ENCODE data around the gene FAM229A. TPM values are rescaled to one million over a fixed set of nuclear protein-coding genes. Genes with fewer than 3 reads are reported as not detected.
A peak's percentile ranks its signal among the peaks of the same experiment; 100 is the strongest.

Gene FAM229A
- total and polyA plus RNA-seq, 9 of the 15 experiments (the other 6 are each of a cell fraction or from before 2014, with no cell fraction given): 0.04 to 21.6 (median 7.4) TPM

GRCh38 chr1:32361308-32361673, 994 bp downstream of the FAM229A start (continued):
- TF ChIP-seq ZNF253 (CRISPR knock-in tag; conservative IDR thresholded peaks at IDR 0.05) (no peak), SIRT6 (IDR thresholded peaks at IDR 0.05; ENCODE audit: low read depth, low read length) (peak; percentile 9), NFATC3 (IDR thresholded peaks at IDR 0.05) (no peak), CEBPG (CRISPR knock-in tag; IDR thresholded peaks at IDR 0.05) (peak; percentile 18; the same call in 1 of the 2 replicates), CEBPG (tag; conservative IDR thresholded peaks at IDR 0.05 in 1 of 2, IDR thresholded peaks at IDR 0.05 in 1 of 2) (no peak), YY1 (IDR thresholded peaks at IDR 0.05; ENCODE audit: borderline replicate concordance in 1 of 3, control insufficient read depth in 1 of 3, extremely low read depth in 1 of 3, insufficient read depth in 3 of 3, insufficient read length in 1 of 3, insufficient replicate concordance in 2 of 3, low read depth in 1 of 3, low read length in 2 of 3) (no peak)
- TF ChIP-seq, protein P1, sequence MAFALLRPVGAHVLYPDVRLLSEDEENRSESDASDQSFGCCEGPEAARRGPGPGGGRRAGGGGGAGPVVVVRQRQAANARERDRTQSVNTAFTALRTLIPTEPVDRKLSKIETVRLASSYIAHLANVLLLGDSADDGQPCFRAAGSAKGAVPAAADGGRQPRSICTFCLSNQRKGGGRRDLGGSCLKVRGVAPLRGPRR (CRISPR knock-in tag; IDR thresholded peaks at IDR 0.05): no peak

- intact Hi-C loops (cut with micrococcal nuclease): no loop called here
- Histone ChIP-seq H3K36me3 (ENCODE audit: control insufficient read depth, insufficient read depth, low read length) (peaks cover 30% of the 10 kb centered on the region; the same call in 2 of the 3 replicates), H3K4me1 (replicated peaks in 1 of 2; ENCODE audit: control insufficient read depth in 2 of 2, insufficient read depth in 2 of 2, low read length in 2 of 2) (peaks cover 8 to 13% of the 10 kb centered on the region in 2 experiments), H3K27ac (ENCODE audit: extremely low read depth, low read depth, low read length) (no peak overlapping the region), H2AFZ (ENCODE audit: low read depth, low read length) (no peak overlapping the region), H3K79me2 (ENCODE audit: control insufficient read depth, insufficient read depth, low read length) (no peaks in the 10 kb centered on the region), H3K4me2 (ENCODE audit: insufficient read depth, low read length) (no peak overlapping the region), H3K4me3 (no peak overlapping the region), H3K27me3 (ENCODE audit: control insufficient read depth in 2 of 2, insufficient read depth in 2 of 2, low read length in 2 of 2) (no peaks in the 10 kb centered on the region), H4K20me1 (replicated peaks; ENCODE audit: control insufficient read depth, insufficient read depth, low read length) (0 out of 2 replicates have a peak, but pooled peaks cover 6% of the 10 kb centered on the region), H3K9me3 (replicated peaks; ENCODE audit: control insufficient read depth, insufficient read depth, low read depth, low read length) (no peaks in the 10 kb centered on the region), H3K9ac (ENCODE audit: insufficient read depth in 1 of 2, low read depth in 2 of 2, low read length in 2 of 2) (no peak overlapping the region), H3K9me1 (ENCODE audit: control insufficient read depth, insufficient read depth, low read length) (no peaks in the 10 kb centered on the region)
- DNase-seq (ENCODE audit: extremely low read depth in 1 of 4, low spot score in 3 of 4): no peak
- WGBS (ENCODE audit: insufficient coverage, low coverage, missing lambda C conversion rate): 72% methylated on average over 3 of the region's 3 CpGs
- BruUV-seq (replicated peaks): no TSS peak
- FAIRE-seq: no peak
- POLR2A ChIA-PET: interaction anchor here (0.6 to 2.8 kb wide), 7 partner anchors 9 to 1639 kb away, joined by 3 to 14 read pairs (median 5); no protein-coding TSS in a partner anchor
- CTCF ChIA-PET (ENCODE audit: low intra/inter-chr PET ratio): no interaction called here
- ATAC-seq: no peak
- peak; percentile 16 for TF ChIP-seq RBM25 (IDR thresholded peaks at IDR 0.05; ENCODE audit: low read depth, low read length, severe bottlenecking)
- TF ChIP-seq, protein P2, sequence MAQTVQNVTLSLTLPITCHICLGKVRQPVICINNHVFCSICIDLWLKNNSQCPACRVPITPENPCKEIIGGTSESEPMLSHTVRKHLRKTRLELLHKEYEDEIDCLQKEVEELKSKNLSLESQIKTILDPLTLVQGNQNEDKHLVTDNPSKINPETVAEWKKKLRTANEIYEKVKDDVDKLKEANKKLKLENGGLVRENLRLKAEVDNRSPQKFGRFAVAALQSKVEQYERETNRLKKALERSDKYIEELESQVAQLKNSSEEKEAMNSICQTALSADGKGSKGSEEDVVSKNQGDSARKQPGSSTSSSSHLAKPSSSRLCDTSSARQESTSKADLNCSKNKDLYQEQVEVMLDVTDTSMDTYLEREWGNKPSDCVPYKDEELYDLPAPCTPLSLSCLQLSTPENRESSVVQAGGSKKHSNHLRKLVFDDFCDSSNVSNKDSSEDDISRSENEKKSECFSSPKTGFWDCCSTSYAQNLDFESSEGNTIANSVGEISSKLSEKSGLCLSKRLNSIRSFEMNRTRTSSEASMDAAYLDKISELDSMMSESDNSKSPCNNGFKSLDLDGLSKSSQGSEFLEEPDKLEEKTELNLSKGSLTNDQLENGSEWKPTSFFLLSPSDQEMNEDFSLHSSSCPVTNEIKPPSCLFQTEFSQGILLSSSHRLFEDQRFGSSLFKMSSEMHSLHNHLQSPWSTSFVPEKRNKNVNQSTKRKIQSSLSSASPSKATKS (CRISPR knock-in tag; IDR thresholded peaks at IDR 0.05): no peak
- TF ChIP-seq POLR2G (IDR thresholded peaks at IDR 0.05; ENCODE audit: low read depth, low read length): peak; percentile 27; the same call in 1 of the 2 replicates
- TF ChIP-seq EP400 (IDR thresholded peaks at IDR 0.05): no peak
- TF ChIP-seq BCOR (IDR thresholded peaks at IDR 0.05): peak; percentile 42; the same call in 1 of the 2 replicates
- TF ChIP-seq SP2 (IDR thresholded peaks at IDR 0.05; ENCODE audit: extremely low read depth, low read depth, low read length, poor library complexity, severe bottlenecking): no peak
- TF ChIP-seq POLR2A (conservative IDR thresholded peaks at IDR 0.05): peak; percentile 5; the same call in 1 of the 2 replicates
- no peak for TF ChIP-seq ZNF121 (CRISPR knock-in tag; conservative IDR thresholded peaks at IDR 0.05)
- TF ChIP-seq NKRF (IDR thresholded peaks at IDR 0.05; ENCODE audit: borderline replicate concordance): no peak
- in situ Hi-C loops (cut with MboI): no loop called here
These were observed 3.9 kb downstream of the FAM229A start for GRCh38 chr1:32358435-32358834.

Measured in K562 (cell line).